AG09309 (cell line): ENCODE data around the gene DNM3.
"Not testable (repeated sequence)": the region's sequence is repeated elsewhere in the genome, so short reads cannot be mapped to it uniquely, and the experiment has no call there.

Experiments used
- DNase-seq: peaks from one replicate; pipeline ENCODE4 v3.0.0-alpha.2; 2010; ENCODE audit warnings: low read depth
- H3K4me3 ChIP-seq: 2 replicates; pipeline ENCODE4 v1.5.1; 2011; ENCODE audit warnings: mild to moderate bottlenecking, low read depth, low read length, moderate library complexity; ENCODE audit not compliant: control insufficient read depth
- TF ChIP-seq, protein P1 (sequence below): IDR thresholded peaks from 2 replicates; pipeline ENCODE4 v1.5.1; 2011; ENCODE audit warnings: mild to moderate bottlenecking, low read depth, low read length, inconsistent platforms; ENCODE audit not compliant: insufficient read depth, control insufficient read depth; ENCODE audit errors: missing control alignments

DNM3 gene

DNA sequence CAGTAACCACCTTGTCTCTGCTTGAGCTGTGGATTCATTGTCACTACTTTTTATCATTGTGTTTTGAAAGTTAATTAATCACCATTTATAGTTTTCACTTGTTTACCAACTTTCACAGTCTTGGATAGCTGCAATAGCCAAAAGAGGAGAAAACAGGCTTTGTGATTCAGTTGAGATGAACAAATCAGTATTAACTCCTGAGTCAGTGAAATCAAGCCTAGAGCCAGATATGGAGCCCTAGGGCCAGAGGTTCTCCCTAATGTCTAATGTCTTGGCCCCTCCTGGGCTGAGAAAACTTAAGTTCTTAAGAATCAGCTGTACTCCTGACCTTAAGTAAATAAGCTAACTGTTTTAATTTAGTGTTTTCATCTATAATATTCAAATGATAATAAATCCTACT lies 228.8 kb downstream of the DNM3 start:
- DNase-seq = no peak
- no peak overlapping the region for H3K4me3 ChIP-seq
- TF ChIP-seq, protein P1, sequence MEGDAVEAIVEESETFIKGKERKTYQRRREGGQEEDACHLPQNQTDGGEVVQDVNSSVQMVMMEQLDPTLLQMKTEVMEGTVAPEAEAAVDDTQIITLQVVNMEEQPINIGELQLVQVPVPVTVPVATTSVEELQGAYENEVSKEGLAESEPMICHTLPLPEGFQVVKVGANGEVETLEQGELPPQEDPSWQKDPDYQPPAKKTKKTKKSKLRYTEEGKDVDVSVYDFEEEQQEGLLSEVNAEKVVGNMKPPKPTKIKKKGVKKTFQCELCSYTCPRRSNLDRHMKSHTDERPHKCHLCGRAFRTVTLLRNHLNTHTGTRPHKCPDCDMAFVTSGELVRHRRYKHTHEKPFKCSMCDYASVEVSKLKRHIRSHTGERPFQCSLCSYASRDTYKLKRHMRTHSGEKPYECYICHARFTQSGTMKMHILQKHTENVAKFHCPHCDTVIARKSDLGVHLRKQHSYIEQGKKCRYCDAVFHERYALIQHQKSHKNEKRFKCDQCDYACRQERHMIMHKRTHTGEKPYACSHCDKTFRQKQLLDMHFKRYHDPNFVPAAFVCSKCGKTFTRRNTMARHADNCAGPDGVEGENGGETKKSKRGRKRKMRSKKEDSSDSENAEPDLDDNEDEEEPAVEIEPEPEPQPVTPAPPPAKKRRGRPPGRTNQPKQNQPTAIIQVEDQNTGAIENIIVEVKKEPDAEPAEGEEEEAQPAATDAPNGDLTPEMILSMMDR = no peak

DNA sequence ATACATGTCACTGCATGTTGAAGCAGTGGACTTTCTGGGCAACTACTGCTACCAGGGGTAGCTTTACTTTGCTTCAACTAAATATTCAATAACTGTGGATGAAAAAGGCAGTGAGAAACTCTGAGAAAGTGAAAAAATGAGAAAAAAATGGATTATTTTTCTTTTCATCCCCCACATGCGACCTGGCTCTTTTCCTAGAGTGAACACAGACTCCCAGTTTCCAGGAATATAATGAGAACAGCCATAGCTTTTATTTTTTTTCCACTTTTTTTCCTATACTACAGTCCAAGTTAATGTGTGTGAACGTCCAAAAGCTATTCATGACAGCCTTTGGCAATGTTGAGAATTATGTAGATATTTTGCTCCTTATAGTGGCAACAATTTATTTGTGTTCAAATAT lies 230.4 kb downstream of the DNM3 start:
- H3K4me3 ChIP-seq = no peak overlapping the region
- TF ChIP-seq, protein P1 = no peak
- no peak for DNase-seq

DNA sequence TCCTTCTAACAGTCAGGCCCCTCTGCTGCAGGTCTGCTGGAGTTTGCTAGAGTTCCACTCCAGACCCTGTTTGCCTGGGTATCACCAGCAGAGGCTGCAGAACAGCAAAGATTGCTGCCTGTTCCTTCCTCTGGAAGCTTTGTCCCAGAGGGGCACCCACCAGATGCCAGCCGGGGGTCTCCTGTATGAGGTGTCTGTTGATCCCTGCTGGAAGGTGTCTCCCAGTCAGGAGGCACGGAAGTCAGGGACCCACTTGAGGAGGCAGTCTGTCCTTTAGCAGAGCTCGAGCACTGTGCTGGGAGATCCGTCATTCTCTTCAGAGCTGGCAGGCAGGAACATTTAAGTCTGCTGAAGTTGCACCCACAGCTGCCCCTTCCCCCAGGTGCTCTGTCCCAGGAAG lies 238.6 kb downstream of the DNM3 start:
- H3K4me3 ChIP-seq, DNase-seq: not testable (repeated sequence)

DNA sequence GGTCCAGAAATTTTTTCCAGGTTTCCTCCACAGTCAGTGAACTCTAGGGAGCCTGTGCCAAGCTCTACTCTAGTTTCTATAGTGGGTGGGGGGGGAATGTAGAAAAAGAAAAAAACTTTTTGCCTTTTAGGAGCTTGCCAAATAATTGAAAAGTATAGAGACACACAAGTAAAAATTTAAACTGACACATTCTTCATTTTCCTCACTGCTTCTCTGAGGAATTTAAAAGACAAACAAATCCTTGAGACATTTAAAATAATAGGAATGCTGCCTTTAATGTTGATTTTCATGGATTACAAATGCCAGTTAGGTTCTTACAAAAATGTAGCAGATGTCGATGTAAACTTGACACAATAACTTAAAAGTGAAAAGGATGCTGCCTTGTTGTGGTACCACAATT lies 241.9 kb downstream of the DNM3 start:
- DNase-seq = no peak
- TF ChIP-seq, protein P1 = no peak
- H3K4me3 ChIP-seq = no peak overlapping the region

DNA sequence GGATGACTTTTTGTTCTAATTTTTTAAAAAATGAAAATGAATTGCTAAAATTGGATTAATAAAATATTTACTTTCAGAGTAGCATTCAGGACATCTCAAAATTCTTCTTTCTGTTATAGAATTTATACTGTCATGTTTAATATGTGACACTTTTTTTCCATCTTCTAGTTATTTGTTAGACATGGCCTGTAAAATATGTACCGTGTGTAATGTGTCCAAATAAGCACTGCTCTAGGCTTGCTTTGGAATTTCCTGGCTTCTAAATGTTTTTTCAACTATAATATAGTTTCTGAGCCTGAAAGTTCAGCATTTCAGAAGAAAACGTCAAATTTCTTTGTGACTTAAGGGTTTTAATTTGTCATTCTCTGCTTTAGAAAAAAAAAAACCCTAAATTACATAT lies 243.6 kb downstream of the DNM3 start:
- no peak for DNase-seq
- no peak overlapping the region for H3K4me3 ChIP-seq
- TF ChIP-seq, protein P1 = no peak

DNA sequence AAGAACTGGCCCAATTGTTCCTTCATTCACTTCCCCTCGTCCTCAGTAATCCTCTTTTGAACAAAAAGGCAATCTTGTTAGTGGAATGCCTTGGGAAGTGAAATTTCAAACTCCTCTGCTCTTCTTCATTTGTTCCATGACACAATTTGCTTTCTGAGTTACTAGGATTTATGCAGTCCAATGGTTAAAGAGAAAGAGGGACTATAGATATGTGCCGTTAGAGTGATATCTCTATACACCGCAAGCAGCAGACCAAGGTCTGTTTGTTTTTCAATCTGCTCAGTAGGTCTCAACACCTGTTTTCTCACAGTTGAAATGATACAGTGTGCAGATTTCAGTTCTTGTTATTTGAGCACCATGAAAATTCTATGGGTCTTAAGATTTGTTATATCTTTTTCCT lies 244.0 kb downstream of the DNM3 start:
- TF ChIP-seq, protein P1 = no peak
- DNase-seq = no peak
- H3K4me3 ChIP-seq = no peak overlapping the region

DNA sequence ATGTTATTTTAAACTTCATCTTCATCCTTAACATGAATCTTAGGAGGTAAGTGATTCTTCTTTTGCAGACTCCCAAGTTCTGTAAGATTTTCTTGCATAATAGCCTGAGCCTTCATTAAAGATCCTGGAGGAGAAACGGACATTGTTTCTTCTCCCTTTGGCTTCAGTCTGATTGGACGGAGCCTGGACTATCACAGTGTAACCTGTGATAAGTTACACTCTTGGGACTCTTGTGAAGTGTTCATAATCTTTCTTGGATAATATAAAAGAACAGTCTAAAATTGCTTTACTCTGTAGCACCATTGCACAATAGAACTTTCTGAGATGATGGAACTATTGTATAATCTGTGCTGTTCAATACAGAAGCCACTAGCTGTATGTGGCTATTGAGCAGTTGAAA lies 244.8 kb downstream of the DNM3 start:
- no peak for DNase-seq
- H3K4me3 ChIP-seq = no peak overlapping the region
- TF ChIP-seq, protein P1 = no peak
